ENCODE data around the gene ELL.

The ELL gene

GRCh38 chr19:18396471-18397241, 125.2 kb downstream of the ELL start:
- Histone ChIP-seq H3K27ac (ENCODE audit: insufficient read depth, low read length, poor library complexity, severe bottlenecking) (no peak overlapping the region), H3K27me3 (replicated peaks; ENCODE audit: control insufficient read depth, insufficient read depth, low read length, poor library complexity, severe bottlenecking) (peaks cover 8% of the 10 kb centered on the region), H3K9me3 (ENCODE audit: control insufficient read depth, low read length) (no peaks in the 10 kb centered on the region), H3K4me1 (ENCODE audit: control insufficient read depth, insufficient read depth, low read length, poor library complexity, severe bottlenecking) (peaks cover 8% of the 10 kb centered on the region), H3K36me3 (ENCODE audit: control insufficient read depth, insufficient read depth, low read length) (no peaks in the 10 kb centered on the region), H3K4me3 (ENCODE audit: insufficient read depth, low read depth, low read length, poor library complexity, severe bottlenecking) (no peak overlapping the region)
- no peak for DNase-seq

- Histone ChIP-seq H3K36me3 (ENCODE audit: control insufficient read depth, insufficient read depth, low read length) (no peaks in the 10 kb centered on the region), H3K4me3 (ENCODE audit: insufficient read depth, low read depth, low read length, poor library complexity, severe bottlenecking) (no peak overlapping the region), H3K27ac (ENCODE audit: insufficient read depth, low read length, poor library complexity, severe bottlenecking) (no peak overlapping the region), H3K9me3 (ENCODE audit: control insufficient read depth, low read length) (no peaks in the 10 kb centered on the region), H3K4me1 (ENCODE audit: control insufficient read depth, insufficient read depth, low read length, poor library complexity, severe bottlenecking) (peaks cover 8% of the 10 kb centered on the region), H3K27me3 (replicated peaks; ENCODE audit: control insufficient read depth, insufficient read depth, low read length, poor library complexity, severe bottlenecking) (peaks cover 8% of the 10 kb centered on the region)
- no peak for DNase-seq
Measured at GRCh38 chr19:18393836-18394235, 128.0 kb downstream of the ELL start.

GRCh38 chr19:18392926-18393325, 128.9 kb downstream of the ELL start:
- no peaks in the 10 kb centered on the region for H3K9me3 ChIP-seq (ENCODE audit: control insufficient read depth, low read length)
- peaks cover 16% of the 10 kb centered on the region for H3K4me1 ChIP-seq (ENCODE audit: control insufficient read depth, insufficient read depth, low read length, poor library complexity, severe bottlenecking)
- no peak for DNase-seq
- no peak overlapping the region for H3K27ac ChIP-seq (ENCODE audit: insufficient read depth, low read length, poor library complexity, severe bottlenecking)
- H3K36me3 ChIP-seq (ENCODE audit: control insufficient read depth, insufficient read depth, low read length) = no peaks in the 10 kb centered on the region
- no peak overlapping the region for H3K4me3 ChIP-seq (ENCODE audit: insufficient read depth, low read depth, low read length, poor library complexity, severe bottlenecking)
- peaks cover 8% of the 10 kb centered on the region for H3K27me3 ChIP-seq (replicated peaks; ENCODE audit: control insufficient read depth, insufficient read depth, low read length, poor library complexity, severe bottlenecking)

All from effector memory CD4-positive, alpha-beta T cell (primary cell).